UCSD-AML1 (cell line): ENCODE measurements around the gene CACNG7.
"Not testable (repeated sequence)": the region's sequence is repeated elsewhere in the genome, so short reads cannot be mapped to it uniquely, and the experiment has no call there.

Experiments
- DNase-seq: peaks from one replicate; lab custom pipeline; 2025; ENCODE audit not compliant: unreplicated experiment; lab: John Stamatoyannopoulos, UW

Gene CACNG7

GRCh38 chr19:53908935-53909415 lies at the start of gene CACNG7:
Gene CACNG7 (plus strand): TSS chr19:53909278. CDS start chr19:53912832, 3,554 bp downstream.
- DNase-seq = no peak

- no peak for DNase-seq
Measured at GRCh38 chr19:53864308-53864836, 44.7 kb upstream of the CACNG7 start.

GRCh38 chr19:53865523-53865917 lies 43.6 kb upstream of the CACNG7 start:
- DNase-seq = no peak

- DNase-seq = peak; percentile 61
Measured at GRCh38 chr19:53865918-53866864, 42.9 kb upstream of the CACNG7 start.

- DNase-seq = no peak
Measured at GRCh38 chr19:53866865-53867224, 42.2 kb upstream of the CACNG7 start.

GRCh38 chr19:53867225-53868090 lies 41.6 kb upstream of the CACNG7 start, which contains the start of gene MYADM:
Gene MYADM (plus strand): TSS chr19:53867883. CDS start chr19:53873530, 5,647 bp downstream.
- peak; percentile 99 for DNase-seq

- peak; percentile 61 for DNase-seq
Measured at GRCh38 chr19:53868091-53868891, 40.8 kb upstream of the CACNG7 start.

GRCh38 chr19:53868892-53869804 lies 39.9 kb upstream of the CACNG7 start:
- peak; percentile 97 for DNase-seq

GRCh38 chr19:53869805-53870484 lies 39.1 kb upstream of the CACNG7 start:
- DNase-seq = not testable (repeated sequence)

GRCh38 chr19:53870485-53870844 lies 38.6 kb upstream of the CACNG7 start:
- DNase-seq = peak; percentile 73

GRCh38 chr19:53871454-53871853 lies 37.6 kb upstream of the CACNG7 start:
- peak; percentile 20 for DNase-seq

- no peak for DNase-seq
Measured at GRCh38 chr19:53872762-53873161, 36.3 kb upstream of the CACNG7 start.

- DNase-seq = no peak
Measured at GRCh38 chr19:53873773-53874605, 35.1 kb upstream of the CACNG7 start.

- no peak for DNase-seq
Measured at GRCh38 chr19:53874606-53874990, 34.5 kb upstream of the CACNG7 start.

GRCh38 chr19:53875602-53876325 lies 33.3 kb upstream of the CACNG7 start:
- no peak for DNase-seq

- DNase-seq = no peak
Measured at GRCh38 chr19:53876651-53877224, 32.3 kb upstream of the CACNG7 start.

- DNase-seq = no peak
Measured at GRCh38 chr19:53877361-53877766, 31.7 kb upstream of the CACNG7 start.
